Epithelial cell of esophagus (primary cell): ENCODE results near the gene ADAM8.
"Not testable (repeated sequence)": the region's sequence is repeated elsewhere in the genome, so short reads cannot be mapped to it uniquely, and the experiment has no call there.

Experiments
- DNase-seq: peaks from one replicate; pipeline ENCODE4 v3.0.0; 2010; ENCODE audit warnings: low read depth
- H3K4me3 ChIP-seq: 2 replicates; pipeline ENCODE4 v1.5.1; 2011; ENCODE audit warnings: mild to moderate bottlenecking, low read length, control low read depth
- TF ChIP-seq, protein P1 (sequence below): IDR thresholded peaks from 2 replicates; pipeline ENCODE4 v1.5.1; 2011; ENCODE audit warnings: low read depth, mild to moderate bottlenecking, low read length, control low read depth, inconsistent platforms; ENCODE audit not compliant: insufficient read depth; ENCODE audit errors: missing control alignments

Gene ADAM8

DNA sequence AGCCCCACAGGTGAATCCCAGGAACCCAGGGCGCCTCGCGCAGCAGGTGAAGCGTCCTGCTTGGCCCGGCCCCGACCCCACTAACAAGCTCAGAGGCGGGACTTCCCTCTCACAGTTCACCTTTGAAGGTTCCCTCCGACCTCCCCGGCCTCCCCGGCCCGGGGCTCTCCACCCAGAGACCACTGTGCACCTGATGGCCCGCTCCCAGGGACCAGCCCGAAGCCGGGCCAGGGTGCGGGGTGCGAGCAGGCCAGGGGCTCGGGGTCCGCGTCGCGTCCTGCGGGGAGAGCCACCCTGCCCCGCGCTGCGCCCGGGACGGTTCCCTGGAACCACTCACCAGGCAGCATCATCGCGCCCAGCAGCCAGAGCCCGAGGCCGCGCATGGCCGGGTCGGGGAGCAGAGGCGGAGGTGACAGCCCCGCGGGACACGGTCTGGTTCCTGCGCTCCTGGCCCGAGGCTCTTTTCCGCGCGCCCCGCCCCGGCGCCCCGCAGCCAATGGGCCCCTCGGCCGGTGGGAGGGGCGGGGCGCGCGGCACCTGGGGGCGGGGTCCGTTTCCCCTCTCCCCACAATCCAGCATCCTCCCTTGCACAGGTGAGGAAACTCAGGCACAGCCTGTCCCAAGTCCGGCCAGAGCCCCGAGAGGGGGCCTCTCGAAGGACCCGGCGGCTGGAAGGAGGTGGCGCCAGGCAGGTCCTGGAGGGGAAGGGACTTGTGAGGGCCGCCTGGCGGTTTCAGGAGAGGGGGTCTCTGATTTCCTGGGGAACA lies at the start of gene ADAM8:
Gene ADAM8 (minus strand): TSS at position 434 of the 767 bp plus-strand sequence. CDS start 51 bp downstream, at position 383.
- peak; percentile 51 for DNase-seq
- H3K4me3 ChIP-seq = peak within 1 kb of the TSS; percentile 5

DNA sequence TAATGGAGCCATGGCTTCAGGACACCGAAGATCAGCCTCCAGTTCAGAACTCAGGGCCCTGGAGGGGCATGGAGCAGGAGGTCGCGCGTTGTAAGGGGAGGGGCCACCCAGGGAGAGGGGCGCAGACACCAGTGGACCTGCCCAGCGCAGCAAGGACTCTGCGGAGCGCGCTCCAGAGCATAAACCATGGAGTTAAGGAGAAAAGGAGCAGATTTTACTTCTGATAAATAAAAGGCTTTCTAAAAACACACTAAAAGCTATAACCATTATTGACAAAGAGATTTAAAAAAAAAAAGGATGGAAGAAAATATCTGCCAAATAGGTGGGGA lies 49.5 kb upstream of the ADAM8 start:
- TF ChIP-seq, protein P1, sequence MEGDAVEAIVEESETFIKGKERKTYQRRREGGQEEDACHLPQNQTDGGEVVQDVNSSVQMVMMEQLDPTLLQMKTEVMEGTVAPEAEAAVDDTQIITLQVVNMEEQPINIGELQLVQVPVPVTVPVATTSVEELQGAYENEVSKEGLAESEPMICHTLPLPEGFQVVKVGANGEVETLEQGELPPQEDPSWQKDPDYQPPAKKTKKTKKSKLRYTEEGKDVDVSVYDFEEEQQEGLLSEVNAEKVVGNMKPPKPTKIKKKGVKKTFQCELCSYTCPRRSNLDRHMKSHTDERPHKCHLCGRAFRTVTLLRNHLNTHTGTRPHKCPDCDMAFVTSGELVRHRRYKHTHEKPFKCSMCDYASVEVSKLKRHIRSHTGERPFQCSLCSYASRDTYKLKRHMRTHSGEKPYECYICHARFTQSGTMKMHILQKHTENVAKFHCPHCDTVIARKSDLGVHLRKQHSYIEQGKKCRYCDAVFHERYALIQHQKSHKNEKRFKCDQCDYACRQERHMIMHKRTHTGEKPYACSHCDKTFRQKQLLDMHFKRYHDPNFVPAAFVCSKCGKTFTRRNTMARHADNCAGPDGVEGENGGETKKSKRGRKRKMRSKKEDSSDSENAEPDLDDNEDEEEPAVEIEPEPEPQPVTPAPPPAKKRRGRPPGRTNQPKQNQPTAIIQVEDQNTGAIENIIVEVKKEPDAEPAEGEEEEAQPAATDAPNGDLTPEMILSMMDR = no peak
- H3K4me3 ChIP-seq = no peak overlapping the region
- DNase-seq = no peak

More for the DNA sequence above, at the start of gene ADAM8:
- TF ChIP-seq, protein P1 = no peak

- peak overlapping the region; percentile 24 for H3K4me3 ChIP-seq
- TF ChIP-seq, protein P1 = no peak
- DNase-seq = no peak
These were observed 49.0 kb upstream of the ADAM8 start for GRCh38 chr10:133325440-133326222.

DNA sequence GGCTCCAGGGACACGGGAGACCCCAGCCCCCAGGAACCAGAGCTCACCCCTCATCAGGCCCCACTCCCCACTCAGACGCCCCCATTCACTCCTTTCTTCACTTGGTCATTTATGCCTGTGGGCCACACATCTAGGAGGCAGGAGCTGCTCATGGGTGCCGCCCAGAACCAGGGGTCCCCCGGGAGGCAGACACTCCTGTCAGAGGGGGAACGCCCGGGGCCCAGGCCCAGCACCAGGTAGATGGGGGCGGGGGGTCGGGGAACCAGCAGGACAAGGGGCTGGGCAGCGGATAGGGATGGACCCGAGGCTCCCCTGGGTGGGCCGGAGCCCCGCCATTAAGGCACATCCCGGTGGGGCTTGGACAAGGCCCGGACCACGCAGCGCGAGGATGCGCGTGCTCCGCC lies 48.2 kb upstream of the ADAM8 start:
- TF ChIP-seq, protein P1 = no peak

GRCh38 chr10:133324198-133324792 lies 47.6 kb upstream of the ADAM8 start:
- peak; percentile 59 for DNase-seq
- H3K4me3 ChIP-seq = no peak overlapping the region
- TF ChIP-seq, protein P1 = no peak

More for the DNA sequence above, 48.2 kb upstream of the ADAM8 start:
- H3K4me3 ChIP-seq = no peak overlapping the region
- no peak for DNase-seq

DNA sequence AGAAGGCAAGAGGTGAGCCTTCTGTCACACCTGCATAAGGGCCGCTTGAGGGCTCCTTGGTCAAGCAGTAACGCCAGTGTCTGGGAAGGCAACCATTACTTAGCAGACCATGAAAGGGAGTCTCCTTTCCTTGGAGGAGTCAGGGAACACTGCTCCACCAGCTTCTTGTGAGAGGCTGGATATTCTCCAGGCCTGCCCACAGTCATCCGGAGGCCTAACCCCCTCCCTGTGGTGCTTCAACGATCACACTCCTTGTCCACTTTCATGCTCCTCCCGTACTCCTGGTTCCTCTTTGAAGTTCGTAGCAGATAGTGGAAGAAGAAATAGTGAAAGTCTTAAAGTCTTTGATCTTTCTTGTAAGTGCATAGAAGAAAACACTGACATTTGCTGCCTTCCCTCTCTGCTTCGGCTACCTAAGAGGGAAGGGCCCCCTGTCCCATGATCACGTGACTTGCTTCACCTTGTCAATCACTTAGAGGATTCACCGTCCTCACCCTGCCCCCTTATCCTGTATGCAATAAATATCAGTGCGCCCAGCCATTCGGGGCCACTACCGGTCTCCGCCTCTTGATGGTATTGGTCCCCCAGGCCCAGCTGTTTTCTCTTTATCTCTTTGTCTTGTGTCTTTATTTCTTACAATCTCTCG lies 45.5 kb upstream of the ADAM8 start:
- not testable (repeated sequence) for DNase-seq, H3K4me3 ChIP-seq

DNA sequence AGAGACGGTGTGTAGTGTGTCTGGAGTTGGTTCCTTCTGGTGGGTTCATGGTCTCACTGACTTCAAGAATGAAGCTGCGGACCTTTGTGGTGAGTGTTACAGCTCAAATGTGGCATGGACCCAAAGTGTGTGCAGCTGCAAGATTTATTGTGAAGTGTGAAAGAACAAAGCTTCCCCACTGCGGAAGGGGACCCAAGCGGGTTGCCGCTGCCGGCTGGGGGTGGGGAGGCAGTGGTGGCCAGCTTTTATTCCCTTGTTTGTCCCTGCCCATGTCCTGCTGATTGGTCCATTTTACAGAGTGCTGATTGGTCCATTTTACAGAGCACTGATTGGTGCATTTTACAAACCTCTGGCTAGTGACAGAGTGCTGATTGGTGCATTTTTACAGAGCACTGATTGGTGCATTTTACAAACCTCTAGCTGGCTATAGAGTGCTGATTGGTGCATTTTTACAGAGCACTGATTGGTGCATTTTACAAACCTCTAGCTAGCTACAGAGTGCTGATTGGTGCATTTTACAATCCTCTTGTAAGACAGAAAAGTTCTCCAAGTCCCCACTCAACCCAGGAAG lies 44.3 kb upstream of the ADAM8 start:
- H3K4me3 ChIP-seq, DNase-seq: not testable (repeated sequence)
